NCI-H2107 treated with DMSO at 0.1 percent for 48 hours (cell line): ENCODE data around the gene CABP4.
"Not testable (repeated sequence)": the region's sequence is repeated elsewhere in the genome, so short reads cannot be mapped to it uniquely, and the experiment has no call there.

ENCODE experiments used
- DNase-seq: peaks from one replicate; lab custom pipeline; 2025; ENCODE audit not compliant: unreplicated experiment; lab: John Stamatoyannopoulos, UW

Gene CABP4

DNA sequence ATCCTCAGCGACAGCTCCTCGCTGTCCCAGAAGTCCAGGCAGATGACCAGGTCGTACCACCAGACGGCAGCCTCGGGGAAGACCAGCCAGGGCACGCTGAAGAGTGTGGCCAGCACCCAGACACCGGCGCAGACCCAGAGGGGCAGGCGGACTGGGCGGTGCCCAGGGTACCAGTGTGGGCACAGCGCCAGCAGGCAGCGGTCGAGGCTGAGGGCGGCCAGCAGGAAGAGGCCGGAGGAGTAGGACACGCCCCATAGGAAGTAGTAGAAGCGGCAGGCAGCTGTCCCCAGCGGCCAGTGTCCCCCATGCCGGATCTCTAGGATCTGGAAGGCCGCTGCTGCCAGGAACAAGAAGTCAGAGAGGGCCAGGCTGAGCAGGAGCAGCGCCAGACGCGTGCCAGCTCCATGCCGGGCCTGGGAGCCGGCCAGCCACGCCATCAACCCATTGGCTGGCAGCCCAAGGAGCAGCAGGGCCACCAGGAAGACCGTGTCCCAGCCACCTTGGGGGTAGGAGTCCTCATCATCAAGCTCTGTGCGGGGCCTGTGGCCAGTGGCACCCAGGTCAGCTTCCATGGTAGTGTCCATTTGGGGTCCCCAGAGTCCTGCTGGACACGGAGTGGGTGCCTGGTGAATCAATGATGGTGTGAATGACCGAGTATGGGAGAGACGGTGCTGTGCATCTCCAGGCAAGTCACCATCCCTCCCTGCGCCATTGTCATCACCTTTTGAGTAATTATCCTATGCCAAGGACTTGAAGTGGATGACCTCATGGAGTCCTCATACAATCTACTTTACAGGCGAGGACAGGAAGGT is 2.8 kb upstream of the CABP4 start, which contains the start of gene GPR152:
GPR152 (minus strand) TSS at position 589 of the 812 bp plus-strand sequence; CDS start at position 584, 5 bp downstream.
- no peak for DNase-seq

DNA sequence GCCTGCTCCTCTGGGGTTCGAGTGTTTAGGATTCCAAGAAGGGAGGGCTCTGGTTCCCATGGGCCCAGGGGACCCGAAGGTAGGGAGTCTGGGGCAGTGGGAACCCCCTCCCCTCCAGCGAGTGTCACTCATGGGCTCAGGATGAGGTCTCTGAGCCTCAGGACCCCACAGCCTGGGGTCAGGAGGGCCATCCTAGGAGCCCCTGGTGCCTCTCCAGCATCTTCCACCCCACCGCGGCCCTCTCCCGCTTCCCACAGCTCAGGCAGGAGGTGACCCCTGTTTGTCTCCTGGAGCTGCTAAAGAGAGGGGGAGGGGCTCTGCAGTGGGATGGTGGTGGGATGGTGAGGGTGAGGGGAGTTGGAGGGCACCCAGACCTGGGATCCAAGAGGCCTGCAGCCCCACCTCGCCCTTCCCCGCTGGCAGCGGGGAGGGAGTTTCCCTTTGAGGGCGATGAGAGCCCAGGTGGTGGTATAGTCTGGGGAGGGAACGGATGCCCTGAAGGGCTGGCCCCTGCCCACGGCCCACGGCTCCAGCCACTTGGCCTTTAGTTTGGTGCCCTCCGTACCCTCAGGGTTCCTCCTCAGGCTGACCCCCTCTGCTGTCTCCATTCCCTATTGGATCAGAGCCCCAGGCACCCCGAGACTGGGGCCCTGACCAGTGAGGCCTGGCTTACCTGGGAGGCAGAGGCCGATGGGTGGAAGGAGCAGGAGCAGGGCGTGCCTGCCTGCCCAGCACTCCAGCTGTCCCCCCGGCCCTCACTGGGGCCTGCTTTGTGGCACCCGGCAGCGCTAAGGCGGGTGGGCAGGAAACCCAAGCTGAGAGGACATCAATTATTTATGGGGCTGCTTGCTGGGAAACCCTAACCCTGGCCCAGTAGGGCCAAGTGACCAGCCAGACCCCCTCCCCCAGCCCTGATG is 1.1 kb upstream of the CABP4 start:
- DNase-seq = no peak

DNA sequence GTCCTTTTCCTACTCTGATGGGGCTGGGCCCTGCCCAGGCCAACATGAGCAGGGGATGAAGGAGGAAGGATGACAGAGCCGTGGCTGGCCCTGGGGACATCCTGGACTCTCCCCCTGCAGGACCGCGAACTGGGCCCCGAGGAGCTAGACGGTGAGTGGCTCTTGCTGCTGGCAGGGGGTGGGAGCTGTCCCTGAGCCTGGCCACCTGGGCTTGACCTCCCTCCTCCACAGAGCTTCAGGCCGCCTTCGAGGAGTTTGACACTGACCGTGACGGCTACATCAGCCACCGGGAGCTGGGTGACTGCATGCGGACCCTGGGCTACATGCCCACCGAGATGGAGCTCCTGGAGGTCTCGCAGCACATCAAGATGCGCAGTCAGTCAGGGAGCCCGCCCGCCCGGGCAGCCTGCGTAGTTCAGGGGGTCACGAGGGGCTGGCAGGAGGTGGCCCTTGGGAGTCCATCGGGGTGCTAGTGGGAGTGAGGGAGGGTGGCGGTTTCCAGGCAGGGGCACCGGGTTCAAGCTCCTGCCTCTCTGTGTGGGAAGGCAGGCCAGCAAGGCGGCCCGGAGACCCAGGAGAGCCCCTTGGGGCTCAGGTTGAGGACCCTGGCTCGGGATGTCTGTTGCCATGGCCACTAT is 1.0 kb downstream of the CABP4 start:
- DNase-seq = no peak

DNA sequence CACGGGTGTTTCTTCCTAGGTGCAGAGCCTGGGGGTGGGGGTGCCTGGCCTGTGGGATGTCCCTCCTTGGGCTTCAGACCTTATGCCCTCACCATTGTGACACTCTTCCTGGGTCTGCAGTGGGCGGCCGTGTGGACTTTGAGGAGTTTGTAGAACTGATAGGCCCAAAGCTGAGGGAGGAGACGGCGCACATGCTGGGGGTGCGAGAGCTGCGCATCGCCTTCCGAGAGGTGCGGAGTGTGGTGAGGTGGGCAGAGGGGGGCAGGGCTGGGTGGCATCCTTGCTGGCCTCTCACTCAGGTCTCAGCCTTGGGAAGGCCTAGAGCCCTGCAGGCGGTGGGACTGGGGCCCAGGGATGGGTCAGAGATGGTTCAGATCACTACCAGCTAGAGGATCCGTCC is 2.3 kb downstream of the CABP4 start:
- no peak for DNase-seq

DNA sequence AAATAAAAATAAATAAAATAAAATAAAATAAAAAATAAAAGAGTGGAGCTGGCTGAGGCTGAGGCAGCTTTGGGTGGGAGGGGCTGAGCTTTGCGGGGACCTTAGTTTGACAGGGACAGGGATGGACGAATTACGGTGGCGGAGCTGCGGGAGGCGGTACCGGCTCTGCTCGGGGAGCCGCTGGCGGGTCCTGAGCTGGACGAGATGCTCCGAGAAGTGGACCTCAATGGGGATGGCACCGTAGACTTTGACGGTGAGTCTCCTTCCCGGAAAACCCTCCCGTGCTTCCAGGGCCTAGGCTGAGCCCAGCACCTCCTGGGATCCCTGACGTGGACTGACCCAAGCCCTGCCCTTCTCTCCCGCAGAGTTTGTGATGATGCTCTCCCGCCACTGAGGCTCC is 3.1 kb downstream of the CABP4 start:
- no peak for DNase-seq

DNA sequence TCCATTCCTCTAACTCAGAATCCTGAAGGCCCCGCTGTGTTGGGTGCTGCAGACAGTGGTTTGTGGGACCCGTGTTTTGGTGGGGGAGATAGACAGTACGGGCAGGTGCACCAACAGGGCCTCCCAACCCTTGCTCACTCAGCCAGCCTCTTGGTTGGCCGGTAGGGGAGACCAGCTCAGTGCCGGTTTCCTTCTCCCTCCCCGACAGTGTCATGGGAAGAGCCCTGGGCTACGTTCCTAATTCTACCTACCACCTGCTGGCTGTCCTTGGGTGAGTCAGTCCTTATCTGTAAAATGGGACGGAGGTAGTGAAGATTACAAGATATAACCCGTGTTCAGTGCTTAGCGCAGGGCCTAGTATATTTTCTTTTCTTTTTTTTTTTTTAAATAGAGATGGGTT is 8.0 kb downstream of the CABP4 start:
- DNase-seq = no peak

DNA sequence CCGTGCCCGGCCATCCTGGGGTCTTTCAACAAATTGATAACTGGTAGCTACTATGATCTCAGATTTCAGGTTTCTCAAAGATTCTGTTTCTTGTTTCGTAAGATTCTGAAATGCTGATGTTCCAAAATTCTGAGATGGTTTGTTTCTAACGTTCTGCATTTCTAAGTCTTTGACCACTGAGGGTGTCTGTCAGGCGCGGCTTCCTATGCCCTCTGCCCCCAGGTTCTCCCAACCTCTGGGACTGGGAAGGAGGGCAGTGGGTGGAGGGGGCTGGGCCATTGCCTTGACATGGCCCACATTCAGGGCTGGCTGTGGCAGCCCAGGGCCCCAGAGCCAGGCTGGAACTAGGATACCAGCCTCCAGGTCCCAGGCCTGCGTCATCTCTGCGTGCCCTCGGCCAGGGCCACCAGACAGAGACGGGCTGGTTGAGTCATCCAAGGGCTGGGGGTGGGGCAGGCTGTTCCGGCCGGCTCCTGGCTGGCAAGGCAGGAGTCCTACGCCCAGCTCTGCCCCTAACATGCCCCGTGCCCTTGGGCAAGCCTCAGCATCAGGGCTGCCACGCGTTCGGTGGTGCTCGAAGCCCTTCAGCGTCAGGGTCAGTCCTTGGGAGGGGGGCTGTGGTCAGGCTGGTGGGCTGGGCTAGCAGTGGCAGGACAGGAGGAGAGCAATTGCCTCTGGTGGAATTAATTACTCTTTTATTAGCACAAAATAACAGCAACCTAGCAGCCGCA is 8.7 kb downstream of the CABP4 start:
- DNase-seq = no peak

DNA sequence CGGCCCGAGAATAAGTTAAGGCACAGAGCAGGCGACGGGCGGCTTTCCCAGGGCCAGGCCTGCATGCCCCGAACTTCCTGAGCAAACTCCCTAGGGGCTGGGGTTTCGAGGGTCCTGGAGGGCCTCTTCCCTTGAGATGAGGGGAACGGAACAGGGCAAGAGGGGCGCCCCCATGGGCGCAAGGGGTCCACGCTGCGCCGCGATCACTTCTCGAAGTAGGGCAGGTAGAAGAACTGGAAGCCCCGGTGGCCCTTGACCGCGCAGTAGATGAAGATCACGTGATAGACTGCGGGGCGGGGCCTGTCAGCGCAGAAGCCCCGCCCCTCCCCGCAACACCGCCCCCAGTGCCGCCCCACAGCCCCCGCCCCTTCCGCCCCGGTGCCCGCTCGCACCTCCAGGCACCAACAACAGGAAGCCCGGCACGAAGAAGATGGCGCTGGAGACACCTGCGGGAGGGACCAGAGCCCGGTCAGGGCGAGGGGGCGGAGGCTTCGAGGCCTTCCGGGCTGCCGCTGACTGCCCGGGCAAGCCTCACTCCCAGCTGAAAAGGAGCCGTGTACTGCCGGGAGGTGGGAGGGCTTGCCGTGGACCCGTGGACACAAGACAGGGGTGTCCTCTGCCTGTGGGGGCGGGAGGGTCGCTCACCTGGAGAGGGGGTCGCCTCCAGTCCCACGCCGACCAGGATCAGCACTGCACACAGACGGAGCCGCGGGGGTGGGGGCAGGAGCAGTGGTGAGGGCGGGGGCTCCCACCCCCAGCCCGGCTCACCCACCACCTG is 9.4 kb downstream of the CABP4 start:
- DNase-seq = peak; percentile 62

DNA sequence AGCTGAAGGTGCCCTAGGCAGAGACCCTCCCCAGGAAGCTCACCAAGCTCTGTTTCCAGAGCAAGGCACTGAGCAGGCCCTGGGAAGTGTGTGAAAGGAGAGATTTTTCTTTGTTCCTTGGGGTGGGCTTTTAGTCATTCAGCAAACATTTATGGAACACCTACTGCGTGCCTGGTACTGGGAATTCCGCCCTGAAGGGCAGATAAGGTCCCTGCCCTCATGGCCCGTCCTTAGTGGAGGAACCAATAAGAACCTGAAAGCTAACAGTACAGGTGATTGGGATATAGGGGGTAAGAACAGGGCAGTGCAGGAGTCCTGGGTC is 10.0 kb downstream of the CABP4 start:
- DNase-seq = no peak

DNA sequence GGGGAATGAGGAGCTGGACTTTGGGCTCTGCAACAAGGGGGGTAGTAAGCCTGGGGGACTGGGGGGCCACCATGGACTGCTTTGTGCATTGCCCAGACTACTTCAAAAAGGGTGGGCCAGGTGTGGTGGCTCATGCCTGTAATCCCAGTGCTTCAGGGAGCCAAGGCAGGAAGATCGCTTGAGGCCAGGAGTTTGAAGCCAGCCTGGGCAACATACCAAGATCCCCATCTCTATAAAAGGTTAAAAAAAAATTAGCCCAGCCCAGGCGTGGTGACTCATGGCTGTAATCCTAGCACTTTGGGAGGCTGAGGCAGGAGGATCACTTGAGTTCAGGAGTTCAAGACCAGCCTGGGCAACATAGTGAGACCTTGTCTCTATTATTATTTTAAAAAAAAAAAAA is 10.4 kb downstream of the CABP4 start:
- not testable (repeated sequence) for DNase-seq

DNA sequence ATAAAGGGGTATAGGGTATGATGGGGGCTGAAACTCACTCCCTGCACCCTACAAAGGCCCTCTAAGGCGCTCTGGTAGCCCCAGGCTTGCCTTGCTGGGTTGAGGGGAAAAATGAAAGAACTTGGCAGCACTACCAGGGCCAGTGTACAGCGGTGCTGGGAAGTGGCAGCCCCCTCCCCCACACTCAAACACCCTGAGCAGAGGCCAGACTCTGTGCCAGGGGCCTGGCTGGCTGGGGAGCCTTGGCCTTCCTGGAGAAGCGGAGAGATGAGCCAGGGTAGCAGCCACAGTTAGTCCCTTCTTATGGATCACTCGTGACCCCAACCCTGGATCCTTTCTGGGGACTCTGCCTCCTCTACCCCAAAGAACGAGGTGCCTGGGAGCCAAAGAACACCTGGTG is 11.2 kb downstream of the CABP4 start:
- DNase-seq = no peak

DNA sequence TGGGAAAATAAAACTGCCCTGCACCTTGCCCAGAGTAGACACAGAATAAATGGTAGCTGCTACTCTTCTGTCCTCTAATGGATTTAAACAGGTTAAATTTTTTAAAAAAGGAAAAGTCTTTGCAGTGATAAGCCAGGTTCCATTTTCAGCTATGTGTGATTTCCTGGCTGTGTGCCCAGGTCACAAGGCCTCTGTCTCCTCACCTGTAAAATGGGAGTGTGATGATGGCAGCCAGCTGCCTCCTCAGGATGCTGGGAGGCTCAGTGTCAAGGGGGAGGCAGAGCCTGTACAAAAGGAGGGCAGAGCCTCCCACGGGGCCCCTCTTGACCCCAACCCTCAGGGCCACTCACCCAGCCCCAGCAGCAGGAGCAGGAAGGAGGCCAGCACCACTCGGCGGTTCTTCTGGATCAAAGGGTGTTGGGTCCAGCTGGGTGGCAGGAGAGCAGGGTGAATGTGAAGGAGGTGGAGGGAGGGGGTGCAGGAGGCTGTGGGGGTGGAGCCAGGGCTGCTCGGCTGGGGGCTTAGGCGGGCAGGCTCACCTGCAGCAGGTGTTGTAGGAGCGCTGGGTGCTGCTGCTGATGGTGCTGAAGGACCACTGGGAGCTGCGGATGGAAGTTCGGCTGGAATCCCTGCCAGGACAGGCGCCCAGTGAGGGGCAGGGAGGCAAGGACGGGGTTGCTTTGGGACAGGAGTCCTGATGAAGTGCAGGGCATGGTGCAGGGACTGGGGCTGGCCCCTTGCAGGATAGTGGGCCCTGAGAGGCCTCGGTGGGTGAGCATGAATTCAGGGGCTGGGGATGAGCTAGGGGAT is 12.0 kb downstream of the CABP4 start:
- DNase-seq = no peak

DNA sequence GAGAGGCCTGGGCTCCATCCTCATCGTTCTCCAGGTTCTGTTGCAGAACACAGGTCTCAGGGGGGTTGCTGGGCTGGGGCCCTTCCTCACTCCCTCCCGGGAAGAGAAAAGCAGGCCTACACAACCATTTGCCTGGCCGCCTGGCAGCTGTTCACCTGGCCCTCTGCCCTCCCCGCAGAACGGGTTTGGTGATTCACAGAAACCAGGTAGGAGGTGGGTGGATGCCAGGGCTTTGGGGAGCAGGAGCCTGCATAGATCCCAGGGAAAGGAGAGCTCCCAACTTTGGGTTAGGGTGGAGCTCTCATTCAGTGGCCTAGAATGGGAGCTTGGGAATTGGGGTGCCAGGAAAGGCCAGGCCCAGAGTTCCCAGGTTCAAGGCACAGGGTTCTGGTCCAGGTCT is 12.9 kb downstream of the CABP4 start:
- DNase-seq = peak; percentile 26

DNA sequence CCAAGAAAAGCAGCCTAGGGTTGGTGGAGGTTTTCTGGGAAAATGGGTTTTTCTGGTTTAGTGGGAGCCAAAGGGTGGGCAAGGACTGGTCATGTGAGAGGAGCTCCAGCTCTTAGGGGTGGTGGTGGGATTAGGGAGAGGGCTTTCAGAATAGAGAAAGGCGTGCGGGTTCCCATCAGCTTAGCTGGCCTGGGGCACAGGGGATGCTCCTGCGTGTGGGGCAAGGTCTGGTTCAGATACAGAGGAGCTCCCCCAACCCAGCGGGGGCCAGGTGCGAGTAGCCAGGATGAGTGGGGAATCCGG is 13.3 kb downstream of the CABP4 start:
- no peak for DNase-seq

DNA sequence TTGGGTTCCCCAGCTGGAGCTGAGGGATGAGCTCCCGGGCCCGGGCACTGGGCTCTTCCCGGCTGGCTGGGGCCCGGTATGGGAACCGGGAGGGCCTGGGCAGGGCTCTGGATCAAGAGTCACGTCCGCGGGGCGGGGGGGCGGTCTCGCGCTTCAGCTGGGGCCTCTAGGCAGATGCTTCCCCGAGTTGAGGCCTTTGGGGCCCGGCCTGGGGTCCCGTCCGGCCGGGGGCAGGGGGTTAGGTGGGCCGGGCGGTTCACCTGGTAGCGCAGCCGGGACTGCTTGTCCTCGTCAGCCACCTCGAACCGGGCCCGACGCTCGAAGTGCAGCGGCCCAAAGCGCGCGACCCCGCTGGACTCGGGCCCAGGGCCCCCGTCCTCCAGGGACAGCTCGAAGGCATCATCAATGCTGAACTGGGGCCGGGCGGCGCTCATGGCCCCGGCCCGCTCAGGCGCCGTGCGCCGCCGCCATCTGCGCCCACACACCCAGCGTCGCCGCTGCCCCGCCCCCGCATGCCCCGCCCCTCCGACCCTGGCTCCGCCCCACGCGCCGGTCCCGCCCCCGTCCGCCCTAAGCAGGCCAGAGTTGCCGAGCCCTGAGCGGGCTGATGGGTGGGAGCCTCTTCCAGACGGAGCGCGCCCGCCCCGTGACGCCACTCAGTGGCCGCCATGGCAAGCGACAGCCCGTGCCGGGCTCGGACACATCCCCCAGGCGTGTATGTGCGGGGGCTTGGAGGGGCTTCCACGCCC is 13.8 kb downstream of the CABP4 start, which contains the start of gene TMEM134:
TMEM134 (minus strand) TSS at position 493 of the 749 bp plus-strand sequence; CDS start at position 434, 59 bp downstream.
- peak; percentile 54 for DNase-seq

DNA sequence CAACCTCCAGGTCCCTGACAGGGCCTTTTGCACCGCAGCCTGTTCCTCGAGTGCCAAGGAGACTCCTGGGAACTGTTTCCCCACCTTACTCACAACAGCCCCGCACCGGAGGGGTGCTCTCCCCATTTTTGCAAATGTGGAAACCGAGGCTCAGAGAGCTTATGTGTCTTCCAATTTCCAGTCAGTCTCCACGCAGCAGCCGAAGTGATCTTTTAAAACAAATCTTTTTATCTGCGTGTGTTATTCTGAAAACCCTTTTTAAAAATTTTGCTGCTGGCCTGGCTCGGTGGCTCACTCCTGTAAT is 14.3 kb downstream of the CABP4 start:
- no peak for DNase-seq

DNA sequence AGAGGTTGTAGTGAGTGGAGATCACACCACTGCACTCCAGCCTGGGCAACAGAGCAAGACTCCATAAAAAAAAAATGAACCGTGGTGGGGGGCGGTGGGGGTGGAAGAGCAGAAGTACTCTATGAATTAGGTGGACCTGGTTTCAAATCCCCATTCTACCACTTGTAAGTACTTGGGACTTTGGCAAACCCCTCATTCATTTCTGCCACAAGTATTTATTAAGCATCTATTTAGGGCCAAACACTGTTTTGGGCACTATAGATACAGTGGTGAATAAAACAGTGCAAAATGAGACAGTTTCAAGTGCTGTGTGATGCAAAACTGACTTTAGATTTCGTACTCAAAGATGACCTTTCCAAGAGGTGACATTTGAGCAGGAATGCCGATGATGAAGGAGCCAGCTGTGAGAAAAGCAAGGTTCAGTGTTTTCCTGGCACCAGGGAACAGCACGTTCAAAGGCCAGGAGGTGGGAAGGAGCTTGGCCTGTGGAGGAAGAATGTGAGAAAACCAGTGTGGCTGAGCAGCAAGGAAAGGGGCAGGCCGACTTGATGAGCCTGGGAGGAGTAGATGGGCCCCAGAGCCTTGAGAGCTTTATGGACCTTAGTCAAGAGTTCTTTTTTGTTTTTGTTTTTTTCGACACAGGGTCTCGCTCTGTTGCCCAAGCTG is 15.3 kb downstream of the CABP4 start:
- no peak for DNase-seq

DNA sequence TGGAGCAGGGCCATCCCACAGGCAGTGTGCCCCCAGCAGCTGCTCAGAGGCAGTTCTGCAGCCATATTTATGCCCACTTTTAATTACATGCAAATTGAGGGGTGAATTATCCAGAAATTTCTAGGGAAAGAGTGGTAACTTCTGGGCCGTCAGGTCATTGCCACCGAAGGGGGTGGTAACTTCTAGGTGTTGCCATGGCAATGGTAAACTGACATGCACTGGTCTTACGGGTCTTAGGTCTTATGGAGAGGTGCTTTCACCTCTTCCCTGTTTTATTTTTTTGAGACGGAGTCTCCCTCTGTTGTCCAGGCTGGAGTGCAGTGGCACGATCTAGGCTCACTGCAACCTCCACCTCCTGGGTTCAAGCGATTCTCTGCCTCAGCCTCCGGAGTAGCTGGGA is 17.7 kb downstream of the CABP4 start:
- no peak for DNase-seq
